Hematopoietic multipotent progenitor cell treated with erythropoietin and hydrocortisone succinate and interleukin-3 and kit ligand, for 4 days (in vitro differentiated cells): Measurements from ENCODE around the gene CEP170B.
"Not testable (repeated sequence)": the region's sequence is repeated elsewhere in the genome, so short reads cannot be mapped to it uniquely, and the experiment has no call there.

Experiments used
- DNase-seq: peaks from one replicate; pipeline ENCODE4 v3.0.0-alpha.2; 2015

Gene CEP170B

GRCh38 chr14:104879983-104880565 is 15.0 kb downstream of the CEP170B start:
- DNase-seq = no peak

- DNase-seq = no peak
Observed at GRCh38 chr14:104880584-104881210, 15.6 kb downstream of the CEP170B start.

- DNase-seq = no peak
Observed at GRCh38 chr14:104881369-104881979, 16.4 kb downstream of the CEP170B start.

- DNase-seq = no peak
Observed at GRCh38 chr14:104882325-104882973, 17.4 kb downstream of the CEP170B start.

- DNase-seq = no peak
Observed at GRCh38 chr14:104882991-104883660, 18.1 kb downstream of the CEP170B start.

- no peak for DNase-seq
Observed at GRCh38 chr14:104883681-104884361, 18.8 kb downstream of the CEP170B start.

GRCh38 chr14:104884381-104884780 is 19.3 kb downstream of the CEP170B start:
- DNase-seq = not testable (repeated sequence)

GRCh38 chr14:104885031-104885972 is 20.2 kb downstream of the CEP170B start:
- DNase-seq = no peak

GRCh38 chr14:104885973-104886689 is 21.1 kb downstream of the CEP170B start:
- DNase-seq = no peak

- DNase-seq = no peak
Observed at GRCh38 chr14:104886690-104887622, 21.9 kb downstream of the CEP170B start.

- no peak for DNase-seq
Observed at GRCh38 chr14:104887623-104888488, 22.8 kb downstream of the CEP170B start.

GRCh38 chr14:104888489-104889374 is 23.7 kb downstream of the CEP170B start:
- no peak for DNase-seq

- no peak for DNase-seq
Observed at GRCh38 chr14:104889375-104889757, 24.3 kb downstream of the CEP170B start.

GRCh38 chr14:104890292-104890691 is 25.2 kb downstream of the CEP170B start:
- not testable (repeated sequence) for DNase-seq

GRCh38 chr14:104891121-104891551 is 26.1 kb downstream of the CEP170B start:
- no peak for DNase-seq

GRCh38 chr14:104891664-104892530 is 26.8 kb downstream of the CEP170B start:
- DNase-seq = no peak
